ENCODE results near the gene SFTPA2.
"Not testable (repeated sequence)": the region's sequence is repeated elsewhere in the genome, so short reads cannot be mapped to it uniquely, and the experiment has no call there.

Gene SFTPA2

GRCh38 chr10:79509934-79510508 lies 50.2 kb downstream of the SFTPA2 start:
- not testable (repeated sequence) for DNase-seq

- not testable (repeated sequence) for DNase-seq
Measured at GRCh38 chr10:79509306-79509933, 50.8 kb downstream of the SFTPA2 start.

- DNase-seq, result not testable (repeated sequence)
Measured at GRCh38 chr10:79508245-79508644, 52.0 kb downstream of the SFTPA2 start.

- DNase-seq, result no peak
Measured at GRCh38 chr10:79507440-79508167, 52.6 kb downstream of the SFTPA2 start.

Data from NCI-H1105 treated with DMSO at 0.1 percent for 48 hours (cell line).